Stimulated activated CD4-positive, alpha-beta T cell treated with anti-CD3 and anti-CD28 coated beads, Interleukin-4, amount 100 ng/mL, for 48 hours (primary cell): Measurements from ENCODE around the gene FAN1.
"Not testable (repeated sequence)": the region's sequence is repeated elsewhere in the genome, so short reads cannot be mapped to it uniquely, and the experiment has no call there.

Source experiments
- DNase-seq, 2 donors: peaks; one replicate each; pipeline ENCODE4 v3.0.0-alpha.2; 2020; ENCODE audit warnings: low read depth in 2 of 2

The FAN1 gene

GRCh38 chr15:30903497-30904187, at the start of gene FAN1:
Gene FAN1, plus strand, starts transcription at chr15:30903915. Its CDS starts 749 bp downstream, at chr15:30904664.
- peak; percentile 68 to 80 for DNase-seq

- no peak for DNase-seq
These were observed 44.4 kb upstream of the FAN1 start for GRCh38 chr15:30859091-30859874.

GRCh38 chr15:30865257-30865656, 38.5 kb upstream of the FAN1 start:
- no peak for DNase-seq

- no peak for DNase-seq
These were observed 33.0 kb upstream of the FAN1 start for GRCh38 chr15:30870681-30871080.

GRCh38 chr15:30872341-30872748, 31.4 kb upstream of the FAN1 start:
- DNase-seq: peak in 1 of 2 donors; percentile 1

GRCh38 chr15:30877070-30877469, 26.6 kb upstream of the FAN1 start:
- no peak for DNase-seq

- DNase-seq: no peak
These were observed 25.2 kb upstream of the FAN1 start for GRCh38 chr15:30878515-30878914.

GRCh38 chr15:30882849-30883433, 20.8 kb upstream of the FAN1 start:
- DNase-seq: peak in 1 of 2 donors; percentile 9

- not testable (repeated sequence) for DNase-seq
These were observed 20.0 kb upstream of the FAN1 start for GRCh38 chr15:30883666-30884065.

GRCh38 chr15:30885814-30886213, 17.9 kb upstream of the FAN1 start:
- no peak for DNase-seq

GRCh38 chr15:30889196-30889595, 14.5 kb upstream of the FAN1 start:
- no peak for DNase-seq

GRCh38 chr15:30895461-30896210, 8.1 kb upstream of the FAN1 start:
- DNase-seq: no peak

GRCh38 chr15:30896211-30896606, 7.5 kb upstream of the FAN1 start:
- DNase-seq: no peak

GRCh38 chr15:30901889-30902288, 1.8 kb upstream of the FAN1 start:
- no peak for DNase-seq

GRCh38 chr15:30904812-30905211, 1.1 kb downstream of the FAN1 start:
- DNase-seq: no peak

- no peak for DNase-seq
These were observed 2.1 kb downstream of the FAN1 start for GRCh38 chr15:30905821-30906220.

- DNase-seq: no peak
These were observed 2.7 kb downstream of the FAN1 start for GRCh38 chr15:30906366-30906765.

- DNase-seq: no peak
These were observed 10.0 kb downstream of the FAN1 start for GRCh38 chr15:30913761-30914160.

GRCh38 chr15:30917013-30917412, 13.3 kb downstream of the FAN1 start:
- no peak for DNase-seq

GRCh38 chr15:30917675-30918074, 14.0 kb downstream of the FAN1 start:
- DNase-seq: no peak

- no peak for DNase-seq
These were observed 14.7 kb downstream of the FAN1 start for GRCh38 chr15:30918366-30918765.
